GM23248 (cell line): ENCODE data around the gene SEPTIN5.

Source experiments
- EZH2 ChIP-seq: fragments of 200-600 bp; sonication (generic); IDR thresholded peaks from 2 replicates; pipeline ENCODE4 v1.6.1; 2018; ENCODE audit warnings: antibody characterized with exemption, mild to moderate bottlenecking; ENCODE audit not compliant: insufficient read depth, poor library complexity, severe bottlenecking
- EZH2phosphoT487 ChIP-seq: fragments of 200-600 bp; sonication (generic); IDR thresholded peaks from 2 replicates; pipeline ENCODE4 v1.6.1; 2018; ENCODE audit warnings: antibody characterized with exemption, moderate library complexity, mild to moderate bottlenecking, low read depth; ENCODE audit not compliant: insufficient read depth

GRCh38 chr22:19720150-19720827 is 6.0 kb downstream of the SEPTIN5 start:
- no peak for TF ChIP-seq EZH2
- TF ChIP-seq EZH2phosphoT487 = no peak
